ENCODE data around the gene ASTL. TPM values are rescaled to one million over a fixed set of nuclear protein-coding genes. Genes with fewer than 3 reads are reported as not detected.

ASTL gene
- polyA plus RNA-seq, 1 donor = not detected

GRCh38 chr2:96124406-96125265, 13.7 kb downstream of the ASTL start:
- DNase-seq = no peak

- no peak for DNase-seq
Observed at GRCh38 chr2:96123936-96124335, 14.4 kb downstream of the ASTL start.

DNA sequence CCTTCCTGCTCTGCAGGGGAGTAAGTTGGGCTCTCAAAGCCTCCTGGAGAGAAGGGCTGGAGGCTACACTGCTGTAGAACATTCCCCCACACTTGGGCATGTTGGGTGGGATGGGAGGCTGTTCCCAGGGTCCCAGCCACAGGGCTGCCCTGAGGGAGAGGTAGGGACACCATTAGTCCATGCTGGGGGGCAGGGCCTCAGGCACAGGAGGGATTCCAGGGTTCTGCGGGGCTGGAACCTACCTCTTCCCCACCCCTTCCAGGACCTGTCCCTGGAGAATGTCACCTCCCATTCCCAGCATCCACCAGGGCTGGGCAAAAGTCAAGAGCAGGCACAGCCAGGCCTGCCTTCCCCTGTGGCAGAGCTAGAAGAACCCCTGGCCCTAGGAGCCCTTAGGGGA, 15.0 kb downstream of the ASTL start:
- DNase-seq = no peak

DNA sequence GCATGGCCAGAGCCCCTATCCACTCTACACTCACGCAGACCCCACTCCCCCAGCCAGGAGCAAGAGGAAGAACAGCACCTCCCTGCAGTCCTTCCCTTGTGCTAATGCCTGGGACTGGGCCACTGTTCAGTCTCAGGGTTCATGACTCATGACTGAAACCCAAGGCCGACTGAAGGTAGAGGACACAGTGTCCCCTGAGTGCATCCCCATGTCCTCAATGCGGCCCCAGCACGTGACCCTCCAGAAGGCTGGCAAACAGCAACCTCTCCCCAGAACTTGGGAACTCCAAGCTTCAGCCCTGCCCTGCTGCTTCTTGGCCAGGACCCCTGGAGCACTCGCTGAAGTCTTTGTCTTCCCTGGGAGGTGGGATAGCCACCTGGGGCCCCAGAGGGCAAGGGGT, 15.9 kb downstream of the ASTL start:
- DNase-seq = no peak

GRCh38 chr2:96121414-96121813, 16.9 kb downstream of the ASTL start:
- no peak for DNase-seq

GRCh38 chr2:96120991-96121390, 17.3 kb downstream of the ASTL start:
- no peak for DNase-seq

DNA sequence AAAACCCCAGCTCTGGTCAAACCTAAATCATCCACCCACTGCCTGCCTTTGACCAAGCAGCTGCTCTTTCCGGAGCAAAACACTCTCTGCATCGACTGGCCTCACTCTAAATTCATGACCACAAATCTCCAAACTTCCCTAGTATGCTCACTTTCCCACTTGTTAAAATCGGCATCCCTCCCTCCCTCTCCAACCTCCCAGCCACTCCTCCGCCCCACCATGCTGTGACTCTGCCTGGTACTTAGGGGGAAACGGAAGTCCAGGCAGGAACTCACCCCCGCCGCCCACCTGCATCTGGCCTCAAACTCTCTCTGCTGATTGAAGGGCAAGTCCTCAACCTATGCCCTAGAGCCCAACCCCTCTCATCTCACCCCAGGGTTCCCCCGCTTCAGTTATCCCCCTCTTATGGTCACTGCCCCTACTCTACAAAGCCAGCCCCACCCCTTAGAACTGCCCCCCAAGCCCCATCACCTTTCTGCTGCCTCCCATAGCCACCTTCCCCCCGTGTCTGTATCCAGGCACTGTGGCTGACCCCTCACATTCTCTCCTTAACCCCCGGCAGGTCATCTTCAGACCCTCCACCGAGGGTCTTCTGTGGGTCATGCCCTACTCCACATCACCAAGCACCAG, 18.1 kb downstream of the ASTL start:
- no peak for DNase-seq

DNA sequence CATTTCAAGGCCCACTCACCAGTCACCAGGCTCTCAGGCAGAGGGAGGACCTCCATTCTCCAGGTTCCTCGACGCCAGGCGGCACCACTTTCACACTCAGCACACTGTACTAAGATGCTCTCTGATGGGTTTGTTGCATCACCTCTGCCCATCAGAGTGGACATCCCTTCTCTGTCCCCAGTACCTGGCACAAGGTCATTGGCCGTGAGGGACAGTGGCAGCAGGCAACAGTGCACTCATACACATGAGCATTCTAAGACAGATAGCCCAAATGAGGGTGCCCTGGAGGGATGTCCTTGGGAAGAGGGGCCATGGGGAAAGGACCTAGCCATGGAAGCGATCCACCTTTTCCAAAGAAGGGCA, 18.9 kb downstream of the ASTL start:
- DNase-seq = no peak

DNA sequence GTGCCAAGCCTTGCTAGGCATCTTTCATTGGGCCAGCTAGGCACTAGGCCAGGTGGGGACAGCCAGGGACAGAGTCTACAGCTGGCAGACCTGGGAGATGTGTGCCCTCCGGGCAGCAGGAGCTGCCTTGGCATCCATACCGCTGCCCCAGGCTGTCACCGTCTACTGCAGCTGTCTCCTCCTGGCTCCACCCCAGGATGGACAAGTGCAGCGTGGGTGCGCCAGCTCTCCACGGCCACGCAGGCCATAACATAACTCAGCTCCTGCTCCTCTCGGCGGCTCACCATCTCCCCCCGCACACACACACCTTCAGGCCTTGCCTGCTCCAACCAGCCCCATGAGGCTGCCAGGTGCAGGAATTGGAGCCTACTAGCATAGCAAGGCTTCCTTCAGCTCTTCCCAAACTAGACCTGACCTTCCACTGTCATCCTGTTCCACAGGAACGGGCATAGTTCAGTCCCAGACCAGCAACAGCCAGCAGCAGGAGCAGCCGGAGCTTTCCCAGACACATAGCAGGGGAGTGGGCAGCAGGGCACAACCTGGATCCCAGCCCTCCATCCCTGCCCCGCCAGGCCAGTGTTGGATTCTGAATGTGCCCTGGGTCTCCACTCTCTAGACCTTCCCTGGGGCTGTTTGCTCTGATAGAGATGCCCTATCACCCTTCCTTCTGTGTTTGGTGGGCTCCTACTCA, 19.5 kb downstream of the ASTL start:
- no peak for DNase-seq

DNA sequence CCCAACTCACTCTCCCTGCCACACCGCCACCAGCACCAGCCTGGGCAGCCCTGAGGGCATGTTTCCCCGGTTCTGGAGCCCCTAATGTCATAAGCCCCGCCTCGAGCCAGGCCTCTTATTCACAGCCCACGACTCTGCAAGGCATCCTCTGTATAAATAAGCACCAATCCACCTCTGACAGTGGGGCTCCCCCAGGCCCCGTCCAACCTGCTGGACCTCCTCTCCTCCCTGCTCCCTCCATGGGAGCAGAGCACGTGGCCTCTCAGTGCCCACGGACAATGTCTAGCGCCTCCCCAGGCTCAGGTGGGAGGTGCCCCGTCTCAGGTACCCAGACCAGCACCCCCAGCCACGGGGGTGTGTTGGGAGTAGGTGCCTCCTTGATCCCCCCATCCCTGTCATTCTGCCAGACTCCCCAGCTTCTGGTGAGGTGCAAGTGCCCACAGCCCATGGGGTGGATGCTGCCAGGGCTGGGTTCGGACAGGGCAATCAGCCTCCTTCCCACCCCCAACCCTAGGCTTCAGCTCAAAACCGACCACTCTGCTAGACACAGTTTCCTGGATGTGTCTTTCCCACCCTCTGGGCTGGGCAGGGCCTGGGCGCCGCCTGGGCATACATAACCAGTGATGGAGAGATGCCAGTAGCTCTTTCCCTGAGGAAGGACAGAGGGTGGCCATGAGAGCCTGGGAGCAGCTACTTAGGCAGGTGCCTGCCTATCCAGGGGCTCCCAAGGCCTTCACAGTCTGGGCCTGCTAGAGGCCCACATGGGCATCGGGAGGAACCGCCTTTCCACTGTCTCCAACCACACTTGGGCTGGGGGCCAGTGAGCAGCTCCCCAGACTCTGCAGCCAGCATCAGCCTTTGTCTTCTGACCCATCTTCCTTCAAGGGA, 20.4 kb downstream of the ASTL start:
- no peak for DNase-seq

GRCh38 chr2:96116879-96117533, 21.3 kb downstream of the ASTL start:
- DNase-seq = peak; percentile 70

- DNase-seq = peak; percentile 65
Observed at GRCh38 chr2:96116424-96116878, 21.9 kb downstream of the ASTL start, which contains the start of gene ADRA2B. ADRA2B (minus strand) TSS chr2:96116571; CDS start chr2:96116149, 422 bp downstream.

DNA sequence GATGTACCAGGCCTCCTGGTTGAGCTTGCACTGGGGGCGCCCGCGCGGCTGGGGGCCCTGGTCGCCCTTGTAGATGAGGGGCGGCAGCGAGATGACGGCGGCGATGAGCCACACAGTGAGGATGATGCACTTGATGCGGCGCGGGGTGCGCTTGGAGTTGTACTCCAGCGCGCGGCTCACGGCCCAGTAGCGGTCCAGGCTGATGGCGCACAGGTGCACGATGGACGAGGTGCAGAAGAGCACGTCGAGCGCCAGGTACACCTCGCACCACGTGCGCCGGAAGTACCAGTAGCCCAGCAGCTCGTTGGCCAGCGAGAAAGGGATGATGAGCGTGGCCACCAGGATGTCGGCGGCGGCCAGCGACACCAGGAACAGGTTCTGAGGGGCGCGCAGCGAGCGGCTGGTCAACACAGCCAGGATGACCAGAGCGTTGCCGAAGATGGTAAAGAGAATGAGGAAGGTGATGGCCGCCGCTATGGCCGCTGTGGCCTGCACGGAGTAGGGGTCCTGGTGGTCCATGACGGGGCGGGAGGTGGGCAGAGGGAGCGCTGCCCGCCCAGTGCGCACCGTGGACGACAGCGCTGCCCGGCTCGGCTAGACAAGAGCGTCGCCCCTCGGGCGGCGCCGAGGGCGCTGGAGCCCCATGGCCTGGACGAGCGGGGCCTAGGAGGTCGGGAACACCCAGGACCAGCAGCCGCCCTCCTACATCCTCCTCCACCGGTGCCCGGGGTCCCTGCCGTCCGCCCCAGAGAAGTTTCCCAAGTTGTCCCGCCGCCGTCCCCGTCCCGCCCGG, 22.5 kb downstream of the ASTL start:
- DNase-seq = no peak

DNA sequence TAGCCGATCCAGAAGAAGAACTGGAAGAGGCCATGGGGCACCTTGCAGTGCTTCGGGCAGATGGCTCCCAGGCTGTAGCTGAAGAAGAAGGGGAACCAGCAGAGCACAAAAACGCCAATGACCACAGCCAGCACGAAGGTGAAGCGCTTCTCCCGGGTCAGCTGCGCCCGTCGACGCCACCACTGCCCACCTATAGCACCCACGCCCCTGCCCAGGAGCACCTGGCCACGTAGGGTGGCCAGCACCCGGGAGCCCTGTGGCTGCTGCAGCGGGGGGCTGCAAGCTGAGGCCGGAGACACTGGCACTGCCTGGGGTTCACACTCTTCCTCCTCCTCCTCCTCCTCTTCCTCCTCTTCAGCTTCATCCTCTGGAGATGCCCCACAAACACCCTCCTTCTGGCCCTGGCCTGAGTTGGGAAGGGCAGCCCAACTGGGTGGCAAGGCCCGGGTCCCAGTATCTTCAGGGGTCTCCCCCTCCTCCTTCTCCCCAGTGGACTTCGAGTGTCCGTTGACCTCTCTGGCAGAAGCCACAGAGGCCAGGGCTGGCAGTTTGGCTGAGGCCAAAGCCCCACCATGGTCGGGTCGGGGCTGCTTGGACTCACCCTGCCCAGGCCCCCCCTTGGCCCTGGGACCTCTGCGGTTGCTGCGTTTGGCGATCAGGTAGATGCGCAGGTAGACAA, 23.3 kb downstream of the ASTL start:
- no peak for DNase-seq

DNA sequence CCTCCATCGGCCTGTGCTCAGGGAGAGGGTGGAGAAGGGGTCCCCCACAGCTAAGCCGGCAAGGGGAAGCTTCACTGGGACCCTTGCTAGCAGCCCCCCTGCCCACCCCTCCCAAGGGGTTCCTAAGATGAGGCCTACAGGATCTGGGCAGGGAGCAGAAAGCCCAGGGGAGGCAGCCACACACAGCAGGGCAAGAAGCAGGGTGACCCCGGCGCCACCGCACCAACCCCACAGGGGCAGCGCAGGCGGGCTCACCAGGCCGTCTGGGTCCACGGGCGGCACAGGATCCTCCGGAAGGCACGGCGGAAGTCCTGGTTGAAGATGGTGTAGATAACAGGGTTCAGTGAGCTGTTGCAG, 23.8 kb downstream of the ASTL start:
- DNase-seq = no peak

DNA sequence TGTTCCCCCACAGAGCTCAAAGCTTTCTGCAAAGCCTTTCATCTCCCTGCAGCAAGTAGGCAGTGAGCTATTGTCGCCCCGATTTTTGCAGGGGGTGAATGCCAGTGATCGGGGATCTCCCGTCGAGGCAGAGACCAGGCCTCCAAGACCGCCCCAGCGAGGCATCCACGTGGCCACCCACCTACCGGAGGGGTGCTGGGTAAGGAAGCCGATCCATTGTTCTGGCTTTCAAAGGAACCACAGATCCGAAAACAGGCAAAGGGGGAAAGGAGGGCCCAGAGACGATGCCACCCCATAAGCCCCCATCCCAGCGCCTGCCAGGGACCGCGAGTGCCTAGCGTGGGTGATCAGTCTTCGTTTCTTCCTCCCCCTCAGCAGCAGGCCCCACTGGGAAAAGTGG, 24.4 kb downstream of the ASTL start:
- no peak for DNase-seq

- no peak for DNase-seq
Observed at GRCh38 chr2:96113367-96113677, 25.0 kb downstream of the ASTL start.

- no peak for DNase-seq
Observed at GRCh38 chr2:96112501-96113366, 25.6 kb downstream of the ASTL start.

- DNase-seq = no peak
Observed at GRCh38 chr2:96111823-96112500, 26.3 kb downstream of the ASTL start.
